Brain microvascular endothelial cell (primary cell): ENCODE results near the gene COQ8A.

ENCODE experiments used
- DNase-seq: peaks from one replicate; pipeline ENCODE4 v3.0.0-alpha.2; 2020
- H3K27ac ChIP-seq: fragments of 250-450 bp; sonication (Bioruptor Pico); 2 replicates; pipeline ENCODE4 v1.5.1; 2020; ENCODE audit warnings: mild to moderate bottlenecking, moderate library complexity
- H3K27me3 ChIP-seq: fragments of 250-450 bp; sonication (Bioruptor Pico); replicated peaks from 2 replicates; pipeline ENCODE4 v1.5.1; 2020; ENCODE audit warnings: mild to moderate bottlenecking
- H3K36me3 ChIP-seq: fragments of 250-450 bp; sonication (Bioruptor Pico); replicated peaks from 2 replicates; pipeline ENCODE4 v1.5.1; 2020; ENCODE audit warnings: mild to moderate bottlenecking
- H3K4me3 ChIP-seq: 2 replicates; pipeline ENCODE4 v1.5.1; 2011; ENCODE audit warnings: low read depth, mild to moderate bottlenecking, control low read depth, low read length, moderate library complexity
- CTCF ChIP-seq: IDR thresholded peaks from 2 replicates; pipeline ENCODE4 v1.5.1; 2011; ENCODE audit warnings: low read depth, mild to moderate bottlenecking, moderate library complexity, low read length, control low read depth, inconsistent platforms; ENCODE audit errors: missing control alignments
- in situ Hi-C: cut with HindIII; loops from 2 replicates; pipeline ENCODE4 v1.10.0; 2017; ENCODE audit warnings: low sequenced_read_pairs, low pct_ligation_motif_present

The COQ8A gene

GRCh38 chr1:226980122-226980560 is 40.0 kb downstream of the COQ8A start:
- H3K4me3 ChIP-seq = no peak overlapping the region
- H3K36me3 ChIP-seq = no peaks in the 10 kb centered on the region
- TF ChIP-seq CTCF = no peak
- DNase-seq = no peak
- no peaks in the 10 kb centered on the region for H3K27me3 ChIP-seq
- H3K27ac ChIP-seq = no peak overlapping the region
- in situ Hi-C loops = no loop called here

GRCh38 chr1:226980565-226981385 is 40.7 kb downstream of the COQ8A start:
- no peak for DNase-seq
- Histone ChIP-seq H3K27ac (no peak overlapping the region), H3K4me3 (no peak overlapping the region), H3K27me3 (no peaks in the 10 kb centered on the region), H3K36me3 (no peaks in the 10 kb centered on the region)
- TF ChIP-seq CTCF = no peak
- in situ Hi-C loops = no loop called here

- in situ Hi-C loops = no loop called here
- Histone ChIP-seq H3K27me3 (no peaks in the 10 kb centered on the region), H3K36me3 (no peaks in the 10 kb centered on the region), H3K4me3 (no peak overlapping the region), H3K27ac (no peak overlapping the region)
- DNase-seq = no peak
- TF ChIP-seq CTCF = no peak
Measured at GRCh38 chr1:226981386-226981817, 41.3 kb downstream of the COQ8A start.

- TF ChIP-seq CTCF = no peak
- Histone ChIP-seq H3K27ac (no peak overlapping the region), H3K36me3 (no peaks in the 10 kb centered on the region), H3K27me3 (no peaks in the 10 kb centered on the region), H3K4me3 (no peak overlapping the region)
- in situ Hi-C loops = no loop called here
- no peak for DNase-seq
Measured at GRCh38 chr1:226981838-226982237, 41.7 kb downstream of the COQ8A start.

- no peaks in the 10 kb centered on the region for H3K36me3 ChIP-seq
- no peak overlapping the region for H3K27ac ChIP-seq
- no peak for TF ChIP-seq CTCF
- DNase-seq = no peak
- in situ Hi-C loops = no loop called here
- no peaks in the 10 kb centered on the region for H3K27me3 ChIP-seq
- no peak overlapping the region for H3K4me3 ChIP-seq
Measured at GRCh38 chr1:226982451-226983177, 42.5 kb downstream of the COQ8A start.
